ENCODE data around the gene MED27. TPM values are rescaled to one million over a fixed set of nuclear protein-coding genes. Genes with fewer than 3 reads are reported as not detected.

Gene MED27
- total and polyA plus RNA-seq, 7 donors = 11.9 to 19.7 (median 15.6) TPM

DNA sequence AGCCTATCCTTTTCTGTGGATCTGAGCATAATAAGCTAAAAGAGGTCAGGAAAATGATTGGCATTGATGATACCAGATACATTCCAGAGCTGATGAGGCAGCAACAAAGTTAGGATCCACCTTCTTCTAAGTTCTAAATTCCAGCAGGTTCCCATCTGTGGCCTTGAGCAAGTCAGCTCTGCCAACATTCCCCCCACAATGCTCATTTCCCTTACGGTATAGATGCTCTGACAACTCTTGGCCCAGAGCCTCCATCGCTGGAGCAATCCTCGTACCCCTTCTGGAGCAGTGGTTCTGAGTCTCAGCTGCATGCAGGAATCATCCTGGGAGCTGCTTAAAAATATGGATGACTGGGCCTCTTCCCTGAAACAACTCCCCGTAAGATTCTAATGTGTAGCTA is 78.1 kb downstream of the MED27 start:
- no peaks in the 10 kb centered on the region for H3K9me3 ChIP-seq
- peaks cover 0 to 20% (median 15%) of the 10 kb centered on the region in 4 donors for H3K4me1 ChIP-seq
- no peaks in the 10 kb centered on the region for H3K36me3 ChIP-seq
- intact Hi-C loops (cut with DNase I) = no loop called here
- WGBS, 2 donors = 95 to 97% methylated on average over 4 of the region's 4 CpGs
- TF ChIP-seq EP300 (IDR thresholded peaks at IDR 0.05) (no peak), POLR2AphosphoS5 (IDR thresholded peaks at IDR 0.05) (no peak), POLR2A (IDR thresholded peaks at IDR 0.05) (no peak)
- TF ChIP-seq, protein P1, sequence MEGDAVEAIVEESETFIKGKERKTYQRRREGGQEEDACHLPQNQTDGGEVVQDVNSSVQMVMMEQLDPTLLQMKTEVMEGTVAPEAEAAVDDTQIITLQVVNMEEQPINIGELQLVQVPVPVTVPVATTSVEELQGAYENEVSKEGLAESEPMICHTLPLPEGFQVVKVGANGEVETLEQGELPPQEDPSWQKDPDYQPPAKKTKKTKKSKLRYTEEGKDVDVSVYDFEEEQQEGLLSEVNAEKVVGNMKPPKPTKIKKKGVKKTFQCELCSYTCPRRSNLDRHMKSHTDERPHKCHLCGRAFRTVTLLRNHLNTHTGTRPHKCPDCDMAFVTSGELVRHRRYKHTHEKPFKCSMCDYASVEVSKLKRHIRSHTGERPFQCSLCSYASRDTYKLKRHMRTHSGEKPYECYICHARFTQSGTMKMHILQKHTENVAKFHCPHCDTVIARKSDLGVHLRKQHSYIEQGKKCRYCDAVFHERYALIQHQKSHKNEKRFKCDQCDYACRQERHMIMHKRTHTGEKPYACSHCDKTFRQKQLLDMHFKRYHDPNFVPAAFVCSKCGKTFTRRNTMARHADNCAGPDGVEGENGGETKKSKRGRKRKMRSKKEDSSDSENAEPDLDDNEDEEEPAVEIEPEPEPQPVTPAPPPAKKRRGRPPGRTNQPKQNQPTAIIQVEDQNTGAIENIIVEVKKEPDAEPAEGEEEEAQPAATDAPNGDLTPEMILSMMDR (IDR thresholded peaks at IDR 0.05) = no peak
- DNase-seq = no peak
- no peaks in the 10 kb centered on the region for H3K27me3 ChIP-seq
- no peak overlapping the region for H3K4me3 ChIP-seq
- no peak overlapping the region for H3K27ac ChIP-seq

DNA sequence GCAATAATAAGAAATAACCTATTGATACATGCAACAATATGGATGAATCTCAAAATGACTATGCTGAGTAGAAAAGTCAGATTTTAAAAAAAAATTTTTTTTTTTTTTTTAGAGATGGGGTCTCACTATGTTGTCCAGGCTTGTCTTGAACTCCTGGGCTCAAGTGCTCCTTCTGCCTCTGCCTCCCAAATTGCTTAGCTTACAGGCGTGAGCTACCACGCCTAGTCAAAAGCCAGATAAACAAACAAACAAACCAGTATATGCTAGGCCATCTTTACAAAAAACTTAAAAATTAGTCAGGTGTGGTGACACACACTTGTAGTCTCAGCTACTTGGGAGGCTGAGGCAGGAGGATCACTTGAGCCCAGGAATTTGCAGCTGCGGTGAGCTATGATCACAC is 79.0 kb downstream of the MED27 start:
- Histone ChIP-seq H3K27me3 (no peaks in the 10 kb centered on the region), H3K4me1 (peaks cover 0 to 12% (median 10%) of the 10 kb centered on the region in 4 donors), H3K4me3 (no peak overlapping the region), H3K9me3 (no peaks in the 10 kb centered on the region), H3K36me3 (peaks cover 0 to 6% (median 0%) of the 10 kb centered on the region in 4 donors), H3K27ac (no peak overlapping the region)
- no peak for TF ChIP-seq POLR2AphosphoS5 (IDR thresholded peaks at IDR 0.05)
- TF ChIP-seq, protein P1 (IDR thresholded peaks at IDR 0.05) = no peak
- TF ChIP-seq EP300 (IDR thresholded peaks at IDR 0.05) = no peak
- no peak for TF ChIP-seq POLR2A (IDR thresholded peaks at IDR 0.05)
- no peak for DNase-seq
- 97% methylated on average over 3 of the region's 3 CpGs for WGBS, 2 donors
- intact Hi-C loops (cut with DNase I) = no loop called here

- Histone ChIP-seq H3K27ac (no peak overlapping the region), H3K4me3 (no peak overlapping the region), H3K4me1 (peaks cover 0 to 12% (median 10%) of the 10 kb centered on the region in 4 donors), H3K9me3 (no peaks in the 10 kb centered on the region), H3K36me3 (peaks cover 0 to 7% (median 0%) of the 10 kb centered on the region in 4 donors), H3K27me3 (no peaks in the 10 kb centered on the region)
- intact Hi-C loops (cut with DNase I) = no loop called here
- 82 to 84% methylated on average over 4 of the region's 4 CpGs for WGBS, 2 donors
- DNase-seq = no peak
- TF ChIP-seq EP300 (IDR thresholded peaks at IDR 0.05) (no peak), POLR2AphosphoS5 (IDR thresholded peaks at IDR 0.05) (no peak), POLR2A (IDR thresholded peaks at IDR 0.05) (no peak)
- TF ChIP-seq, protein P1 (IDR thresholded peaks at IDR 0.05) = no peak
Measured at GRCh38 chr9:131999692-132000551, 79.7 kb downstream of the MED27 start.

GRCh38 chr9:131997779-131998178 is 81.9 kb downstream of the MED27 start:
- Histone ChIP-seq H3K36me3 (peaks cover 0 to 7% (median 0%) of the 10 kb centered on the region in 4 donors), H3K27ac (no peak overlapping the region), H3K4me3 (no peak overlapping the region), H3K9me3 (no peaks in the 10 kb centered on the region), H3K27me3 (no peaks in the 10 kb centered on the region), H3K4me1 (peaks cover 0 to 12% (median 10%) of the 10 kb centered on the region in 4 donors)
- no peak for DNase-seq
- 85 to 92% methylated on average over 7 of the region's 7 CpGs for WGBS, 2 donors
- TF ChIP-seq EP300 (IDR thresholded peaks at IDR 0.05) (no peak), POLR2AphosphoS5 (IDR thresholded peaks at IDR 0.05) (no peak), POLR2A (IDR thresholded peaks at IDR 0.05) (no peak)
- TF ChIP-seq, protein P1 (IDR thresholded peaks at IDR 0.05) = no peak
- intact Hi-C loops (cut with DNase I) = no loop called here

Measured in sigmoid colon (tissue), 7 donors.